ENCODE data around the gene DOCK10.
"Not testable (repeated sequence)": the region's sequence is repeated elsewhere in the genome, so short reads cannot be mapped to it uniquely, and the experiment has no call there.

DOCK10 gene

GRCh38 chr2:225041851-225042799 is at the start of gene DOCK10:
DOCK10 (minus strand) TSS chr2:225042468; CDS start chr2:225042374, 94 bp downstream.
- DNase-seq: no peak

- DNase-seq: no peak
Observed at GRCh38 chr2:225091336-225091735, 49.1 kb upstream of the DOCK10 start.

- DNase-seq: no peak
Observed at GRCh38 chr2:225090746-225091145, 48.5 kb upstream of the DOCK10 start.

- no peak for DNase-seq
Observed at GRCh38 chr2:225086915-225087314, 44.6 kb upstream of the DOCK10 start.

GRCh38 chr2:225086439-225086838 is 44.2 kb upstream of the DOCK10 start:
- no peak for DNase-seq

GRCh38 chr2:225083276-225083675 is 41.0 kb upstream of the DOCK10 start:
- DNase-seq: no peak

GRCh38 chr2:225076125-225076524 is 33.9 kb upstream of the DOCK10 start:
- DNase-seq: no peak

GRCh38 chr2:225074919-225075681 is 32.8 kb upstream of the DOCK10 start:
- DNase-seq: no peak

GRCh38 chr2:225074366-225074765 is 32.1 kb upstream of the DOCK10 start:
- no peak for DNase-seq

- no peak for DNase-seq
Observed at GRCh38 chr2:225073198-225073597, 30.9 kb upstream of the DOCK10 start.

GRCh38 chr2:225072444-225072843 is 30.2 kb upstream of the DOCK10 start:
- DNase-seq: no peak

- DNase-seq: no peak
Observed at GRCh38 chr2:225070811-225071210, 28.5 kb upstream of the DOCK10 start.

GRCh38 chr2:225069966-225070365 is 27.7 kb upstream of the DOCK10 start:
- no peak for DNase-seq

GRCh38 chr2:225069477-225069876 is 27.2 kb upstream of the DOCK10 start:
- DNase-seq: no peak

GRCh38 chr2:225065882-225066281 is 23.6 kb upstream of the DOCK10 start:
- no peak for DNase-seq

- no peak for DNase-seq
Observed at GRCh38 chr2:225064928-225065327, 22.7 kb upstream of the DOCK10 start.

GRCh38 chr2:225064362-225064761 is 22.1 kb upstream of the DOCK10 start:
- no peak for DNase-seq

- no peak for DNase-seq
Observed at GRCh38 chr2:225056330-225057073, 14.2 kb upstream of the DOCK10 start.

GRCh38 chr2:225055714-225056113 is 13.4 kb upstream of the DOCK10 start:
- DNase-seq: no peak

- DNase-seq: no peak
Observed at GRCh38 chr2:225052703-225053102, 10.4 kb upstream of the DOCK10 start.

- not testable (repeated sequence) for DNase-seq
Observed at GRCh38 chr2:225047502-225047901, 5.2 kb upstream of the DOCK10 start.

GRCh38 chr2:225042800-225043167 is 516 bp upstream of the DOCK10 start:
- no peak for DNase-seq

- no peak for DNase-seq
Observed at GRCh38 chr2:225041207-225041850, 939 bp downstream of the DOCK10 start.
